ENCODE results near the gene GAB1.

DNA sequence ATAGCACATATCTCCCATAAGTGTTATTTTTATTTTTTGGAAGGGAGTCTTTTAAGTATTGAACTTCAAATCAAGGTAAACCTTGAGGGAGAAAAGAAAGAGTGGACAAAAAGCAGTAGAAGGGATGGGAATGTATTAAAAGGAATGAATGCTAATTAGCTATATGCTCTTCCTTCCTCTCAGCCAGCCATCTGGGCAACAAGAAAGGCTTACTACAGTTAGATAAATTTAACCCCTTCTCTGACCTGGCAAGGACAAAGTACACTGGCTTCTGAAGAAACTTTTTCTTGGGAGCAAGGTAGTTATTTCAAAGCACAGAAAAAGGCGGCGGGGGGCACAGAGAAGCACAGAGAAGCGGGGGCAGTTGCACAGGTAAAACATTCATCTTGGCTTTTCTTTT lies 54.6 kb downstream of the GAB1 start:
- TF ChIP-seq EP300 (IDR thresholded peaks at IDR 0.05) (no peak), POLR2A (IDR thresholded peaks at IDR 0.05) (no peak)
- TF ChIP-seq, protein P1, sequence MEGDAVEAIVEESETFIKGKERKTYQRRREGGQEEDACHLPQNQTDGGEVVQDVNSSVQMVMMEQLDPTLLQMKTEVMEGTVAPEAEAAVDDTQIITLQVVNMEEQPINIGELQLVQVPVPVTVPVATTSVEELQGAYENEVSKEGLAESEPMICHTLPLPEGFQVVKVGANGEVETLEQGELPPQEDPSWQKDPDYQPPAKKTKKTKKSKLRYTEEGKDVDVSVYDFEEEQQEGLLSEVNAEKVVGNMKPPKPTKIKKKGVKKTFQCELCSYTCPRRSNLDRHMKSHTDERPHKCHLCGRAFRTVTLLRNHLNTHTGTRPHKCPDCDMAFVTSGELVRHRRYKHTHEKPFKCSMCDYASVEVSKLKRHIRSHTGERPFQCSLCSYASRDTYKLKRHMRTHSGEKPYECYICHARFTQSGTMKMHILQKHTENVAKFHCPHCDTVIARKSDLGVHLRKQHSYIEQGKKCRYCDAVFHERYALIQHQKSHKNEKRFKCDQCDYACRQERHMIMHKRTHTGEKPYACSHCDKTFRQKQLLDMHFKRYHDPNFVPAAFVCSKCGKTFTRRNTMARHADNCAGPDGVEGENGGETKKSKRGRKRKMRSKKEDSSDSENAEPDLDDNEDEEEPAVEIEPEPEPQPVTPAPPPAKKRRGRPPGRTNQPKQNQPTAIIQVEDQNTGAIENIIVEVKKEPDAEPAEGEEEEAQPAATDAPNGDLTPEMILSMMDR (IDR thresholded peaks at IDR 0.05), result no peak

Data from upper lobe of left lung (tissue), 4 donors.